Mesothelial cell of epicardium (in vitro differentiated cells): Measurements from ENCODE around the gene RIMBP2. TPM values are rescaled to one million over a fixed set of nuclear protein-coding genes. Genes with fewer than 3 reads are reported as not detected.

Experiments
- DNase-seq, 2 experiments: peaks; one replicate each; pipeline ENCODE4 v3.0.0; 2021; ENCODE audit warnings: low spot score in 2 of 2; ENCODE audit not compliant: unreplicated experiment in 2 of 2
- H3K27ac Mint-ChIP-seq: 2 replicates; pipeline ENCODE4 v1.8.0; 2021; ENCODE audit warnings: mixed read lengths
- H3K27me3 Mint-ChIP-seq: 2 replicates; pipeline ENCODE4 v1.8.0; 2021; ENCODE audit warnings: low read depth, mixed read lengths
- H3K36me3 Mint-ChIP-seq: 2 replicates; pipeline ENCODE4 v1.8.0; 2021; ENCODE audit warnings: mixed read lengths
- H3K4me1 Mint-ChIP-seq: 2 replicates; pipeline ENCODE4 v1.8.0; 2021; ENCODE audit warnings: mixed read lengths
- H3K4me3 Mint-ChIP-seq: 2 replicates; pipeline ENCODE4 v1.8.0; 2021; ENCODE audit warnings: mild to moderate bottlenecking, moderate library complexity, mixed read lengths
- H3K9me3 Mint-ChIP-seq: 2 replicates; pipeline ENCODE4 v1.8.0; 2021; ENCODE audit warnings: mixed read lengths
- CTCF ChIP-seq: fragments of 200-600 bp; sonication (generic); IDR thresholded peaks from one replicate; pipeline ENCODE4 v1.5.0; 2021; ENCODE audit warnings: antibody characterized with exemption; ENCODE audit not compliant: unreplicated experiment
- total RNA-seq: library from RNA; stranded (reverse); gene quantifications from 3 replicates; pipeline ENCODE4 v1.2.1, GENCODE V29; 2021

The RIMBP2 gene
- total RNA-seq, 1 donor from 2014 or later: 8.6 TPM

DNA sequence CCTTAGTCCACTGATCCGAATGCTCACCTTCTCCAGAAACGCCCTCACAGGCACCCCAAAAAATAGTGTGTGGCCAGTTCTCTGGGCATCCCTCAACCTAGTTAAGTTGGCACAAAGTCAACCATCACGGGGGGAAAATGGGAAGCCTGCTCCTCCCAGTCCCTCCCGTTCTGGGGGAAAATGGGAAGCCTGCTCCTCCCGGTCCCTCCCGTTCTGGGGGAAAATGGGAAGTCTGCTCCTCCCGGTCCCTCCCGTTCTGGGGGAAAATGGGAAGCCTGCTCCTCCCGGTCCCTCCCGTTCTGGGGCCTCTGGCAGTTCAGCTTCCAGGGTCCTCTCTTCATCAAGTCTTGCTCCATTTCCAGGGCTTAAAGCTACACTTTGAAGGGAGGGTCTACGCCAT lies 106.1 kb downstream of the RIMBP2 start:
- Mint-ChIP-seq H3K27me3 (no peaks in the 10 kb centered on the region), H3K4me1 (no peaks in the 10 kb centered on the region), H3K9me3 (no peaks in the 10 kb centered on the region), H3K27ac (no peak overlapping the region), H3K4me3 (no peak overlapping the region), H3K36me3 (no peaks in the 10 kb centered on the region)
- DNase-seq: no peak
- TF ChIP-seq CTCF: no peak

- no peak overlapping the region for H3K27ac Mint-ChIP-seq
- H3K9me3 Mint-ChIP-seq: no peaks in the 10 kb centered on the region
These were observed 107.3 kb downstream of the RIMBP2 start for GRCh38 chr12:130608831-130609230.

GRCh38 chr12:130608132-130608531 lies 108.0 kb downstream of the RIMBP2 start:
- Mint-ChIP-seq H3K4me1 (no peaks in the 10 kb centered on the region), H3K9me3 (no peaks in the 10 kb centered on the region), H3K4me3 (no peak overlapping the region), H3K27ac (no peak overlapping the region), H3K36me3 (no peaks in the 10 kb centered on the region), H3K27me3 (no peaks in the 10 kb centered on the region)
- TF ChIP-seq CTCF: no peak
- DNase-seq: no peak

More at GRCh38 chr12:130608831-130609230, 107.3 kb downstream of the RIMBP2 start:
- H3K4me1 Mint-ChIP-seq: no peaks in the 10 kb centered on the region
- H3K4me3 Mint-ChIP-seq: no peak overlapping the region
- no peaks in the 10 kb centered on the region for H3K36me3 Mint-ChIP-seq
- no peak for DNase-seq
- H3K27me3 Mint-ChIP-seq: no peaks in the 10 kb centered on the region
- TF ChIP-seq CTCF: no peak

DNA sequence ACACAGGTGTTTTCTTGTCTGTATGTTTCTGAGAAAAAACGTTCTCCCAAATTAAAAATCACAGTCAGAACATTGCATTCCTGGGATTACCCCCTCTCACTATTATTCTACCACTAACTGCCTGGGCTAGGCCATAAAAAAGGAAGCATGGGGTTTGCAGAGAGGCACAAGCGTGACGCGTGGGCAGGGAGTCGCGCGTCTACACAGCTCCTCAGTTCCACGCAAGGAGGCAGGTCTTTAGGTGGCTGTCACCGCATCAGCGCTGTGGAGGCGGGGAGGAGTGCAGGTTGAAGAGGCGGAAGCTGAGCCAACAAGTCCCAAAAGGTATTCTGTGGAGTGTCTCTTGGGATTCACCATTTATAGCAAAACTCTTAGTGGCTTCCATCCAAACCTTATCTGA lies 109.9 kb downstream of the RIMBP2 start:
- no peak for DNase-seq
- H3K9me3 Mint-ChIP-seq: no peaks in the 10 kb centered on the region
- no peaks in the 10 kb centered on the region for H3K27me3 Mint-ChIP-seq
- TF ChIP-seq CTCF: no peak
- H3K4me1 Mint-ChIP-seq: no peaks in the 10 kb centered on the region
- H3K4me3 Mint-ChIP-seq: no peak overlapping the region
- H3K36me3 Mint-ChIP-seq: no peaks in the 10 kb centered on the region
- no peak overlapping the region for H3K27ac Mint-ChIP-seq

- Mint-ChIP-seq H3K4me3 (no peak overlapping the region), H3K27me3 (no peaks in the 10 kb centered on the region), H3K9me3 (peaks cover 5% of the 10 kb centered on the region), H3K4me1 (no peaks in the 10 kb centered on the region), H3K36me3 (no peaks in the 10 kb centered on the region), H3K27ac (no peak overlapping the region)
- TF ChIP-seq CTCF: no peak
- no peak for DNase-seq
These were observed 112.6 kb downstream of the RIMBP2 start for GRCh38 chr12:130603396-130603965.

DNA sequence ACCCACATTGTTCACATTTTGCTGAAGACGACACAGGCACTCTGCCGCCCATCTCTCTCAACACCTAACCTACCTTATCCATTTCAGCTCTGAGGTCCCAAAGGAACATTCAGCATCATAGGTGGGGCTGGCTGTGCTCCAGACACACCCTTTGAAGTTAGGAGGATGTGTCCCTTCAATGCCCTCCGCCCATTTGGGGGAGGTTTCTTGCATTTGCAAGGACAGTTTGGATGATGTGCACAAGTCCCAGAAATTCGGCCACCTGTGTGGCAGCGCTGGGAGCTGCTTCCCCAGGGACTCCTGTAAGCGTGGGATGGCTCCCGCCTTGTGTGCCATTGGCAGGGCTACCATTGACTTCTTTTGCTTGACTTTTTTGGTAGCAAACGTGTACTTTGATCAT lies 113.8 kb downstream of the RIMBP2 start:
- H3K36me3 Mint-ChIP-seq: no peaks in the 10 kb centered on the region
- H3K4me3 Mint-ChIP-seq: no peak overlapping the region
- TF ChIP-seq CTCF: no peak
- no peaks in the 10 kb centered on the region for H3K27me3 Mint-ChIP-seq
- H3K4me1 Mint-ChIP-seq: no peaks in the 10 kb centered on the region
- DNase-seq: no peak
- H3K9me3 Mint-ChIP-seq: peaks cover 14% of the 10 kb centered on the region
- H3K27ac Mint-ChIP-seq: no peak overlapping the region
